PC-3 (cell line): ENCODE data around the gene WNK4. TPM values are rescaled to one million over a fixed set of nuclear protein-coding genes. Genes with fewer than 3 reads are reported as not detected.

Source experiments
- ATAC-seq: fragments of 200-7000 bp; cut with Tn5 transposase; 2 replicates; pipeline ENCODE4 v1.9.1; 2020; ENCODE audit warnings: mild to moderate bottlenecking, moderate library complexity
- BruUV-seq: library from RNA; stranded (reverse); fragments of 400-500 nt; replicated peaks from 2 replicates; lab custom pipeline; 2021; lab: Mats Ljungman, UMichigan
- CTCF ChIA-PET: fragments of 300-600 bp; sonication (Branson Sonifier 250); formaldehyde crosslinking; loops from one replicate; lab custom pipeline; 2022; ENCODE audit warnings: antibody characterized with exemption; lab: Charles Lee
- POLR2A ChIA-PET: fragments of 300-600 bp; sonication (Branson Sonifier 250); formaldehyde crosslinking; loops from one replicate; lab custom pipeline; 2022; ENCODE audit warnings: antibody characterized with exemption; ENCODE audit not compliant: unreplicated experiment; lab: Charles Lee
- DNase-seq: peaks from one replicate; pipeline ENCODE4 v3.0.0-alpha.2; 2015
- H2AFZ ChIP-seq: fragments of 300-600 bp; sonication (generic); 2 replicates; pipeline ENCODE4 v1.6.0; 2016; ENCODE audit warnings: antibody characterized with exemption, low read length
- H3F3A ChIP-seq: fragments of 300-600 bp; sonication (generic); one replicate; pipeline ENCODE4 v1.6.0; 2017; ENCODE audit warnings: antibody characterized with exemption, low read length, control low read depth, mild to moderate bottlenecking; ENCODE audit not compliant: unreplicated experiment
- H3K27ac ChIP-seq: fragments of 300-600 bp; sonication (generic); 2 replicates; pipeline ENCODE4 v1.5.1; 2016; ENCODE audit warnings: mild to moderate bottlenecking, low read length
- H3K27me3 ChIP-seq: fragments of 300-600 bp; sonication (generic); 2 replicates; pipeline ENCODE4 v1.6.1; 2016; ENCODE audit warnings: low read length, mixed read lengths
- H3K36me3 ChIP-seq: fragments of 300-600 bp; sonication (generic); 2 replicates; pipeline ENCODE4 v1.6.1; 2016; ENCODE audit warnings: low read depth, mixed run types, low read length, mixed read lengths
- H3K4me1 ChIP-seq: fragments of 300-600 bp; sonication (generic); 2 replicates; pipeline ENCODE4 v1.5.1; 2016; ENCODE audit warnings: low read length; ENCODE audit not compliant: insufficient read depth
- H3K4me2 ChIP-seq: fragments of 300-600 bp; sonication (generic); 2 replicates; pipeline ENCODE4 v1.6.0; 2016; ENCODE audit warnings: low read length
- H3K4me3 ChIP-seq: fragments of 300-600 bp; sonication (generic); 2 replicates; pipeline ENCODE4 v1.5.1; 2016; ENCODE audit warnings: mild to moderate bottlenecking, low read length, mixed read lengths
- H3K79me2 ChIP-seq: fragments of 300-600 bp; sonication (generic); 2 replicates; pipeline ENCODE4 v1.6.1; 2017; ENCODE audit warnings: low read length, mixed read lengths
- H3K9ac ChIP-seq: fragments of 300-600 bp; sonication (generic); 2 replicates; pipeline ENCODE4 v1.6.0; 2016; ENCODE audit warnings: mild to moderate bottlenecking, low read length
- H3K9me2 ChIP-seq: fragments of 300-600 bp; sonication (generic); replicated peaks from 2 replicates; pipeline ENCODE4 v1.6.1; 2016; ENCODE audit warnings: mixed run types, low read length, mixed read lengths
- H3K9me3 ChIP-seq: fragments of 300-600 bp; sonication (generic); 2 replicates; pipeline ENCODE4 v1.6.1; 2016; ENCODE audit warnings: low read length, mixed read lengths
- H4K20me1 ChIP-seq: fragments of 300-600 bp; sonication (generic); 2 replicates; pipeline ENCODE4 v1.6.1; 2016; ENCODE audit warnings: low read length, mixed read lengths
- EZH2 ChIP-seq: fragments of 300-600 bp; sonication (generic); IDR thresholded peaks from one replicate; pipeline ENCODE4 v1.6.1; 2017; ENCODE audit warnings: antibody characterized with exemption, mild to moderate bottlenecking, low read length; ENCODE audit not compliant: unreplicated experiment
- EZH2phosphoT487 ChIP-seq: fragments of 300-600 bp; sonication (generic); IDR thresholded peaks from 2 replicates; pipeline ENCODE4 v1.6.1; 2018; ENCODE audit warnings: mild to moderate bottlenecking, antibody characterized with exemption, low read length, borderline replicate concordance
- intact Hi-C: fragments of 100-400 bp; cut with micrococcal nuclease; formaldehyde crosslinking; loops from 2 replicates; pipeline ENCODE4 v1.9.0; 2023
- total RNA-seq: library from RNA; depleted of rRNA; stranded (reverse); fragments of >200 nt; gene quantifications from 2 replicates; pipeline ENCODE4 v1.2.3, GENCODE V29; 2014
- TF ChIP-seq, protein P1 (sequence below): fragments of 300-600 bp; sonication (generic); conservative IDR thresholded peaks from 2 replicates; pipeline ENCODE4 v1.5.1; 2017; ENCODE audit warnings: antibody characterized with exemption, low read depth, mild to moderate bottlenecking, low read length

Gene WNK4
- total RNA-seq, 1 experiment from 2014 or later = 13.0 TPM

- BruUV-seq = no TSS peak
- ChIA-PET POLR2A (no interaction called here), CTCF (no interaction called here)
- peak within 1 kb of the TSS; percentile 41 for H3K27ac ChIP-seq
- ATAC-seq (peak; percentile 75), DNase-seq (peak; percentile 80)
- no peaks in the 10 kb centered on the region for H3F3A ChIP-seq
- peak within 1 kb of the TSS; percentile 91 for H3K9ac ChIP-seq
- no peak for TF ChIP-seq EZH2phosphoT487
- no peak for TF ChIP-seq EZH2
- TF ChIP-seq, protein P1, sequence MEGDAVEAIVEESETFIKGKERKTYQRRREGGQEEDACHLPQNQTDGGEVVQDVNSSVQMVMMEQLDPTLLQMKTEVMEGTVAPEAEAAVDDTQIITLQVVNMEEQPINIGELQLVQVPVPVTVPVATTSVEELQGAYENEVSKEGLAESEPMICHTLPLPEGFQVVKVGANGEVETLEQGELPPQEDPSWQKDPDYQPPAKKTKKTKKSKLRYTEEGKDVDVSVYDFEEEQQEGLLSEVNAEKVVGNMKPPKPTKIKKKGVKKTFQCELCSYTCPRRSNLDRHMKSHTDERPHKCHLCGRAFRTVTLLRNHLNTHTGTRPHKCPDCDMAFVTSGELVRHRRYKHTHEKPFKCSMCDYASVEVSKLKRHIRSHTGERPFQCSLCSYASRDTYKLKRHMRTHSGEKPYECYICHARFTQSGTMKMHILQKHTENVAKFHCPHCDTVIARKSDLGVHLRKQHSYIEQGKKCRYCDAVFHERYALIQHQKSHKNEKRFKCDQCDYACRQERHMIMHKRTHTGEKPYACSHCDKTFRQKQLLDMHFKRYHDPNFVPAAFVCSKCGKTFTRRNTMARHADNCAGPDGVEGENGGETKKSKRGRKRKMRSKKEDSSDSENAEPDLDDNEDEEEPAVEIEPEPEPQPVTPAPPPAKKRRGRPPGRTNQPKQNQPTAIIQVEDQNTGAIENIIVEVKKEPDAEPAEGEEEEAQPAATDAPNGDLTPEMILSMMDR = no peak
- peak within 1 kb of the TSS; percentile 99 for H3K4me3 ChIP-seq
- no peaks in the 10 kb centered on the region for H3K9me3 ChIP-seq
- H3K79me2 ChIP-seq = peaks cover 11% of the 10 kb centered on the region; the same call in 1 of the 2 replicates
- no peaks in the 10 kb centered on the region for H4K20me1 ChIP-seq
- H3K4me1 ChIP-seq = peaks cover 28% of the 10 kb centered on the region
- intact Hi-C loops = no loop called here
- peak within 1 kb of the TSS; percentile 96 for H3K4me2 ChIP-seq
- peak within 1 kb of the TSS; percentile 78 for H2AFZ ChIP-seq
- H3K36me3 ChIP-seq = no peaks in the 10 kb centered on the region
- no peaks in the 10 kb centered on the region for H3K9me2 ChIP-seq
- no peaks in the 10 kb centered on the region for H3K27me3 ChIP-seq
Observed at GRCh38 chr17:42798383-42799380, 18.3 kb downstream of the WNK4 start, which contains the start of the genes CNTD1 and COA3. TSS of gene CNTD1 (plus strand) at chr17:42798861. CDS start at chr17:42799068, 207 bp downstream. TSS of gene COA3 (minus strand) at chr17:42798704. CDS start at chr17:42798681, 23 bp downstream.

- intact Hi-C loops = loop anchor here (2.0 kb wide), 2 partner anchors 18 to 28 kb away; no protein-coding TSS in a partner anchor
- H3K27me3 ChIP-seq = no peaks in the 10 kb centered on the region
Observed at GRCh38 chr17:42803074-42803883, 22.9 kb downstream of the WNK4 start.

More at GRCh38 chr17:42803074-42803883, 22.9 kb downstream of the WNK4 start:
- POLR2A ChIA-PET = no interaction called here
- Histone ChIP-seq H3K9ac (no peak overlapping the region), H3K79me2 (peaks cover under 1% of the 10 kb centered on the region; the same call in 1 of the 2 replicates), H3K9me2 (no peaks in the 10 kb centered on the region), H3F3A (no peaks in the 10 kb centered on the region), H3K27ac (0 out of 2 replicates have a peak overlapping the region, but pooled peaks have one; percentile 11), H4K20me1 (no peaks in the 10 kb centered on the region), H3K4me2 (peak overlapping the region; percentile 40; the same call in 1 of the 2 replicates), H3K9me3 (no peaks in the 10 kb centered on the region), H3K4me3 (no peak overlapping the region), H2AFZ (no peak overlapping the region), H3K36me3 (no peaks in the 10 kb centered on the region), H3K4me1 (peaks cover 14% of the 10 kb centered on the region)
- DNase-seq = peak; percentile 42
- CTCF ChIA-PET = interaction anchor here (0.8 kb wide), 1 partner anchor 20 kb away, joined by 3 read pairs; the partner anchor contains the start of gene BECN1
- BruUV-seq = no TSS peak
- ATAC-seq = peak; percentile 52
- TF ChIP-seq EZH2 = no peak
- TF ChIP-seq, protein P1 = no peak
- TF ChIP-seq EZH2phosphoT487 = no peak
